Measurements from ENCODE around the gene SMOC1. TPM values are rescaled to one million over a fixed set of nuclear protein-coding genes. Genes with fewer than 3 reads are reported as not detected.
A peak's percentile ranks its signal among the peaks of the same experiment; 100 is the strongest.

SMOC1 gene
- total RNA-seq, 1 donor from 2014 or later: 89.3 TPM

DNA sequence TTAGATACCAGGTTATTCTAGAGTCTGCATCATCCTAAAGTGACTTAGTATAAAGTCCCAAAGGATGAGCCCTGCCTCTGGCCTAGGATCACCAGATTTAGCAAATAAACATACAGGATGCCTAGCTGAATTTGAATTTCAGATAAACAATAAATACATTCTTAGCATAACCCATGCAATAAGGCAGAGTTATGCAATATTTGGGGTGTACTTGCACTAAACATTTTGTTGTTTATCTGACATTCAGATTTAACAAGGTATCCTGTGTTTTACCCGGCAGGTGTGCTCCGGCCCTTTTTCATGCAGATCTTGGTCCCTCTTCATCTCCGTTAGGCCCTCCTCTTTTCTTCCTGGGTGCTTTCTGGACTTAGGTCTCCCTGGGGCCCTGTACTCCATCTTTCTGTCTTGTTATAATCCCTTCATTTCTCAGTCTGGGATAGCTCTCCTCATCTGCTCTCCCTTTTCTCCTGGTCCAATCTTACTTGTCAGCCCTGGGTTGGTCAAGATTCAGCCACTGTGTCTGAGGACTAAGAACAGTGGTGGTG lies 18.1 kb upstream of the SMOC1 start:
- H3K36me3 Mint-ChIP-seq: no peaks in the 10 kb centered on the region
- H3K9me3 Mint-ChIP-seq: peaks cover 15% of the 10 kb centered on the region
- Histone ChIP-seq H4K20me1 (ENCODE audit: low read depth) (no peaks in the 10 kb centered on the region), H3K4me3 (no peak overlapping the region), H3K9ac (no peak overlapping the region), H3K27me3 (no peaks in the 10 kb centered on the region), H3K27ac (no peak overlapping the region), H3K9me3 (ENCODE audit: low read depth) (no peaks in the 10 kb centered on the region), H3F3A (ENCODE audit: low read depth) (peaks cover 35% of the 10 kb centered on the region), H3K4me2 (peak overlapping the region; percentile 41), H2AFZ (replicated peaks) (no peak overlapping the region), H3K4me1 (peaks cover 42% of the 10 kb centered on the region), H3K79me2 (ENCODE audit: low read depth) (no peaks in the 10 kb centered on the region), H3K36me3 (no peaks in the 10 kb centered on the region)
- H3K27ac Mint-ChIP-seq: no peak overlapping the region
- no peak for TF ChIP-seq EZH2phosphoT487 (IDR thresholded peaks at IDR 0.05)
- no peak for TF ChIP-seq EZH2 (IDR thresholded peaks at IDR 0.05)
- TF ChIP-seq, protein P1, sequence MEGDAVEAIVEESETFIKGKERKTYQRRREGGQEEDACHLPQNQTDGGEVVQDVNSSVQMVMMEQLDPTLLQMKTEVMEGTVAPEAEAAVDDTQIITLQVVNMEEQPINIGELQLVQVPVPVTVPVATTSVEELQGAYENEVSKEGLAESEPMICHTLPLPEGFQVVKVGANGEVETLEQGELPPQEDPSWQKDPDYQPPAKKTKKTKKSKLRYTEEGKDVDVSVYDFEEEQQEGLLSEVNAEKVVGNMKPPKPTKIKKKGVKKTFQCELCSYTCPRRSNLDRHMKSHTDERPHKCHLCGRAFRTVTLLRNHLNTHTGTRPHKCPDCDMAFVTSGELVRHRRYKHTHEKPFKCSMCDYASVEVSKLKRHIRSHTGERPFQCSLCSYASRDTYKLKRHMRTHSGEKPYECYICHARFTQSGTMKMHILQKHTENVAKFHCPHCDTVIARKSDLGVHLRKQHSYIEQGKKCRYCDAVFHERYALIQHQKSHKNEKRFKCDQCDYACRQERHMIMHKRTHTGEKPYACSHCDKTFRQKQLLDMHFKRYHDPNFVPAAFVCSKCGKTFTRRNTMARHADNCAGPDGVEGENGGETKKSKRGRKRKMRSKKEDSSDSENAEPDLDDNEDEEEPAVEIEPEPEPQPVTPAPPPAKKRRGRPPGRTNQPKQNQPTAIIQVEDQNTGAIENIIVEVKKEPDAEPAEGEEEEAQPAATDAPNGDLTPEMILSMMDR (IDR thresholded peaks at IDR 0.05): no peak
- peaks cover 14% of the 10 kb centered on the region for H3K27me3 Mint-ChIP-seq (ENCODE audit: insufficient read depth, low read depth)
- H3K4me3 Mint-ChIP-seq: no peak overlapping the region
- no peak for DNase-seq (ENCODE audit: low spot score)
- H3K4me1 Mint-ChIP-seq: peaks cover 27% of the 10 kb centered on the region

- Histone ChIP-seq H2AFZ (replicated peaks) (no peak overlapping the region), H3K27me3 (no peaks in the 10 kb centered on the region), H3K4me3 (no peak overlapping the region), H3F3A (ENCODE audit: low read depth) (peaks cover 35% of the 10 kb centered on the region), H3K27ac (no peak overlapping the region), H3K4me1 (peaks cover 50% of the 10 kb centered on the region), H3K9me3 (ENCODE audit: low read depth) (peaks cover 3% of the 10 kb centered on the region), H3K79me2 (ENCODE audit: low read depth) (no peaks in the 10 kb centered on the region), H3K4me2 (no peak overlapping the region), H3K9ac (no peak overlapping the region), H3K36me3 (no peaks in the 10 kb centered on the region), H4K20me1 (ENCODE audit: low read depth) (no peaks in the 10 kb centered on the region)
- Mint-ChIP-seq H3K27ac (no peak overlapping the region), H3K4me1 (peaks cover 23% of the 10 kb centered on the region), H3K4me3 (no peak overlapping the region), H3K36me3 (no peaks in the 10 kb centered on the region), H3K9me3 (peaks cover 20% of the 10 kb centered on the region), H3K27me3 (ENCODE audit: insufficient read depth, low read depth) (peaks cover 14% of the 10 kb centered on the region)
- no peak for TF ChIP-seq EZH2 (IDR thresholded peaks at IDR 0.05)
- TF ChIP-seq, protein P1 (IDR thresholded peaks at IDR 0.05): no peak
- TF ChIP-seq EZH2phosphoT487 (IDR thresholded peaks at IDR 0.05): no peak
- DNase-seq (ENCODE audit: low spot score): no peak
These were observed 16.1 kb upstream of the SMOC1 start for GRCh38 chr14:69863083-69863482.

- no peaks in the 10 kb centered on the region for H3K27me3 ChIP-seq
- no peaks in the 10 kb centered on the region for H4K20me1 ChIP-seq (ENCODE audit: low read depth)
- no peak for TF ChIP-seq EZH2phosphoT487 (IDR thresholded peaks at IDR 0.05)
- no peak for TF ChIP-seq EZH2 (IDR thresholded peaks at IDR 0.05)
- TF ChIP-seq, protein P1 (IDR thresholded peaks at IDR 0.05): no peak
- no peak overlapping the region for H3K27ac Mint-ChIP-seq
- no peak overlapping the region for H3K9ac ChIP-seq
- H3K27me3 Mint-ChIP-seq (ENCODE audit: insufficient read depth, low read depth): peaks cover 12% of the 10 kb centered on the region
- peaks cover 24% of the 10 kb centered on the region for H3K4me1 ChIP-seq
- no peak for DNase-seq (ENCODE audit: low spot score)
- peaks cover 12% of the 10 kb centered on the region for H3F3A ChIP-seq (ENCODE audit: low read depth)
- H3K4me3 ChIP-seq: no peak overlapping the region
- no peaks in the 10 kb centered on the region for H3K36me3 Mint-ChIP-seq
- no peak overlapping the region for H3K27ac ChIP-seq
- H3K79me2 ChIP-seq (ENCODE audit: low read depth): no peaks in the 10 kb centered on the region
- no peak overlapping the region for H3K4me3 Mint-ChIP-seq
- H3K9me3 Mint-ChIP-seq: peaks cover 25% of the 10 kb centered on the region
- peak overlapping the region; percentile 19 for H3K4me2 ChIP-seq
- peaks cover 4% of the 10 kb centered on the region for H3K4me1 Mint-ChIP-seq
- H3K9me3 ChIP-seq (ENCODE audit: low read depth): peaks cover 3% of the 10 kb centered on the region
- H3K36me3 ChIP-seq: no peaks in the 10 kb centered on the region
- H2AFZ ChIP-seq (replicated peaks): peak overlapping the region; percentile 34
These were observed 13.4 kb upstream of the SMOC1 start for GRCh38 chr14:69865701-69866365.
